DOHH2 (cell line): ENCODE measurements around the gene SMIM33.

Experiments used
- H3F3A ChIP-seq: fragments of 200-600 bp; sonication (generic), shearing (Covaris generic); 2 replicates; pipeline ENCODE4 v1.6.0; 2016; ENCODE audit warnings: antibody characterized with exemption, mild to moderate bottlenecking; ENCODE audit not compliant: control insufficient read depth, insufficient read depth
- H3K27ac ChIP-seq: fragments of 200-600 bp; sonication (generic); 2 replicates; pipeline ENCODE4 v1.5.1; 2014; ENCODE audit warnings: low read depth, mild to moderate bottlenecking, low read length, moderate library complexity
- H3K27me3 ChIP-seq: fragments of 200-600 bp; sonication (generic); 2 replicates; pipeline ENCODE4 v1.6.1; 2014; ENCODE audit warnings: mild to moderate bottlenecking, low read length, mixed read lengths; ENCODE audit not compliant: control insufficient read depth
- H3K36me3 ChIP-seq: fragments of 200-600 bp; sonication (generic); 2 replicates; pipeline ENCODE4 v1.6.1; 2014; ENCODE audit warnings: mild to moderate bottlenecking, low read length, moderate library complexity, mixed read lengths; ENCODE audit not compliant: control insufficient read depth
- H3K4me1 ChIP-seq: fragments of 200-600 bp; sonication (generic); 2 replicates; pipeline ENCODE4 v1.6.1; 2014; ENCODE audit warnings: mild to moderate bottlenecking, low read length, mixed read lengths; ENCODE audit not compliant: control insufficient read depth
- H3K4me2 ChIP-seq: fragments of 200-600 bp; sonication (generic); 2 replicates; pipeline ENCODE4 v1.6.0; 2014; ENCODE audit warnings: mild to moderate bottlenecking, low read length, moderate library complexity
- H3K4me3 ChIP-seq: fragments of 200-600 bp; sonication (generic); 2 replicates; pipeline ENCODE4 v1.5.1; 2014; ENCODE audit warnings: mild to moderate bottlenecking, low read length, mixed read lengths
- H3K79me2 ChIP-seq: fragments of 200-600 bp; sonication (generic); 2 replicates; pipeline ENCODE4 v1.6.1; 2014; ENCODE audit warnings: mild to moderate bottlenecking, low read length, mixed read lengths; ENCODE audit not compliant: control insufficient read depth
- H3K9me2 ChIP-seq: fragments of 200-600 bp; sonication (generic); replicated peaks from 2 replicates; pipeline ENCODE4 v1.6.1; 2014; ENCODE audit warnings: mild to moderate bottlenecking, low read length, mixed read lengths; ENCODE audit not compliant: control insufficient read depth
- H3K9me3 ChIP-seq: fragments of 200-600 bp; sonication (generic); 2 replicates; pipeline ENCODE4 v1.6.1; 2014; ENCODE audit warnings: antibody characterized with exemption, low read length, mixed read lengths; ENCODE audit not compliant: control insufficient read depth, insufficient read depth
- H4K20me1 ChIP-seq: fragments of 200-600 bp; sonication (generic); 2 replicates; pipeline ENCODE4 v1.6.0; 2014; ENCODE audit warnings: low read depth, mild to moderate bottlenecking, antibody characterized with exemption, low read length, moderate library complexity; ENCODE audit not compliant: control insufficient read depth, insufficient read depth
- CTCF ChIP-seq: fragments of 200-600 bp; sonication (generic); IDR thresholded peaks from one replicate; pipeline ENCODE4 v1.5.1; 2014; ENCODE audit warnings: antibody characterized with exemption, mild to moderate bottlenecking, low read depth, low read length; ENCODE audit not compliant: poor library complexity, severe bottlenecking
- EZH2phosphoT487 ChIP-seq: fragments of 200-600 bp; sonication (generic); IDR thresholded peaks from 2 replicates; pipeline ENCODE4 v1.6.1; 2017; ENCODE audit warnings: borderline replicate concordance, mild to moderate bottlenecking, antibody characterized with exemption, low read length, moderate library complexity, mixed read lengths

Gene SMIM33

DNA sequence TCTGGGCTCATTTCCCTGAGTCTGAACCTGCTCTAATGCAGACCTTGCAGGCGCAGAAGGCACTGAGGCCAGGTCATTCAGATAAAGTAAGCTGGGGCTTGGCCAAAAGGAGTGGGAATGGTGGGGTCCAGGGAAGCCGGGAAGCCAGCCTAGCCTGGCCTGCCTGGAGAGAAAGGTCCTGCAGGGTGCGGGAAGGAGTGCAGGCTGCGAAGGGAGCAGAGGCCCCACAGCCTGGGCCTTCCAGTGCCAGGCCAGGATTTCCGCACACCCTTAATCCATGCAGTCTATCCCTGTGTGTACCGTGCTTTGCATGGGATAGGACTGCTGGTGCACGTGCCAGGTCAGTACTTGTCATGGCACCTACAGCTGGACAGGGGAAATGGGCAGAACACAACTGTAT lies 15.4 kb downstream of the SMIM33 start:
- Histone ChIP-seq H3K4me3 (no peak overlapping the region), H3K27me3 (no peaks in the 10 kb centered on the region), H3K9me3 (no peaks in the 10 kb centered on the region), H3K9me2 (no peaks in the 10 kb centered on the region), H4K20me1 (no peaks in the 10 kb centered on the region), H3K79me2 (no peaks in the 10 kb centered on the region), H3K27ac (no peak overlapping the region), H3K4me2 (no peak overlapping the region), H3K4me1 (peaks cover 17% of the 10 kb centered on the region), H3F3A (no peaks in the 10 kb centered on the region), H3K36me3 (no peaks in the 10 kb centered on the region)
- TF ChIP-seq EZH2phosphoT487 = no peak
- TF ChIP-seq CTCF = no peak

DNA sequence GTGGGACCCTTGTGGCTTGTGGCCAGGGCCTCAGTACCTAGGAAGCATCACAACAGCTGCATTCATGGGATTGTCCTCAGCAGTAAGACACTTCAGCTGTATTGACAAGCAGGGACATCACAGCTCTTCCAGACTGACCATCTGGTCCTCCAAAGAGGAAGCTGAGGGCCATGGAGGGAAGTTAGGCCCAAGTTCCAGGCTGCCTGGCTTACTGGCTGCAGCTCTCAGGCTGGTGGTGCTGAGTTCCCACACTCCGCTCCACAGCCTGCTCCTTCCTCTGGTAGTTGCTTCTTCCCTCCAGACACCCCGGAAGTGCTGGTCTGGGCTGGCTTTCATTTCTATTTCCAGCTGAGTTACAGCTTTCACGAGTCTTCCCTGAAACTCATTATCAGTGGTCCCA lies 17.5 kb downstream of the SMIM33 start:
- Histone ChIP-seq H3K4me2 (0 out of 2 replicates have a peak overlapping the region, but pooled peaks have one; percentile 8), H3K4me1 (peaks cover 6% of the 10 kb centered on the region), H3K4me3 (no peak overlapping the region), H3K9me2 (no peaks in the 10 kb centered on the region), H3K27me3 (no peaks in the 10 kb centered on the region), H4K20me1 (no peaks in the 10 kb centered on the region), H3K27ac (no peak overlapping the region), H3F3A (no peaks in the 10 kb centered on the region), H3K9me3 (no peaks in the 10 kb centered on the region), H3K79me2 (no peaks in the 10 kb centered on the region), H3K36me3 (no peaks in the 10 kb centered on the region)
- TF ChIP-seq CTCF = no peak
- TF ChIP-seq EZH2phosphoT487 = no peak

DNA sequence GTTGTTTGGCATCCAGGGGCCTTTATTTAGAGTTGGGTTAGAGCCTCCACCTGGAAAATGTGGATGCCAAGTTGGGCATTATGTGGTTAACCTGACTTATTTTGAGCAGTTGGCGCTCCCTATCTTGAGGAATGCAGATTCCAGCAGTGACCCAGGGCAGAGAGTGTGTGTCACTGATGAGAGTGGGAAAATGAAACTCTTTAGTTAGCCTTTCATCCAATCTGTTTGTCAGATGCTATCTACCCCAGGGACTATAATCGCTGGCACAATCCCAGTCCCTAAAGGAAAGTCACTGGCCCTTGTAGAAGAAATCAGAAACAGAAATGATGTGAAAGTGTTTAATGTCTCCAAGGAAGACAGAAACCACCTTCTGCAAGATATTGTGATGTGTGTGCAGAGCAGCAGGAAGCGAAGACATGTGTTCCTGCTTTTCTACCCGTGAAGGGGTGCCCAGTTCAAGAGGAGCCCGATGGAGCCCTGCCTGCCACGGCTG lies 21.9 kb downstream of the SMIM33 start:
- Histone ChIP-seq H3K4me1 (peaks cover 6% of the 10 kb centered on the region), H4K20me1 (no peaks in the 10 kb centered on the region), H3K4me3 (no peak overlapping the region), H3K4me2 (no peak overlapping the region), H3K27me3 (no peaks in the 10 kb centered on the region), H3F3A (no peaks in the 10 kb centered on the region), H3K9me3 (no peaks in the 10 kb centered on the region), H3K27ac (no peak overlapping the region), H3K36me3 (no peaks in the 10 kb centered on the region), H3K79me2 (no peaks in the 10 kb centered on the region), H3K9me2 (no peaks in the 10 kb centered on the region)
- TF ChIP-seq EZH2phosphoT487 = no peak
- no peak for TF ChIP-seq CTCF
